DOHH2 (cell line): ENCODE measurements around the gene COL26A1.

Experiments
- EZH2phosphoT487 ChIP-seq: fragments of 200-600 bp; sonication (generic); IDR thresholded peaks from 2 replicates; pipeline ENCODE4 v1.6.1; 2017; ENCODE audit warnings: borderline replicate concordance, mild to moderate bottlenecking, antibody characterized with exemption, low read length, moderate library complexity, mixed read lengths
- TF ChIP-seq, protein P1 (sequence below): fragments of 200-600 bp; sonication (generic); IDR thresholded peaks from one replicate; pipeline ENCODE4 v1.5.1; 2014; ENCODE audit warnings: antibody characterized with exemption, mild to moderate bottlenecking, low read depth, low read length; ENCODE audit not compliant: poor library complexity, severe bottlenecking

DNA sequence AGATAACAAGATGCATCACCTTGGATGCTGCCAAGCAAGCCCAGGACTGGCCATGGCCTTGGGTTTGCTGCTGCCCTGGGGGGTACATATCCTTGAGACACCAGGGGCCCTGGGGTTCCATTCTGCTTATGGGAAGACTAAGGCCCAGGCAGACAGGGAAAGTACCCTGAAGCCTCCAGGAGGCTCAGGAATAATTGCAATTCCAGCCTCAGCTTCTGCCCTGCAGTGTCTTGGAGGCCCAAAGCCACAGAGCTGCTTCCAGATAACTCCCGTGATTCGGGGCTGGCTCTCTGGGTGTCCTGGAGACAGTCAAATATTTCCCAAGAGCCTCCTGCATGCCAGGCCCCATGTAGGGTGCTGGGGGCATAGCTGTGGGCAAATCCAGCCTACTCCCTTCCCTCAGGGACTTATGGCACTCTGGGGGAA is 243.8 kb downstream of the COL26A1 start:
- TF ChIP-seq, protein P1, sequence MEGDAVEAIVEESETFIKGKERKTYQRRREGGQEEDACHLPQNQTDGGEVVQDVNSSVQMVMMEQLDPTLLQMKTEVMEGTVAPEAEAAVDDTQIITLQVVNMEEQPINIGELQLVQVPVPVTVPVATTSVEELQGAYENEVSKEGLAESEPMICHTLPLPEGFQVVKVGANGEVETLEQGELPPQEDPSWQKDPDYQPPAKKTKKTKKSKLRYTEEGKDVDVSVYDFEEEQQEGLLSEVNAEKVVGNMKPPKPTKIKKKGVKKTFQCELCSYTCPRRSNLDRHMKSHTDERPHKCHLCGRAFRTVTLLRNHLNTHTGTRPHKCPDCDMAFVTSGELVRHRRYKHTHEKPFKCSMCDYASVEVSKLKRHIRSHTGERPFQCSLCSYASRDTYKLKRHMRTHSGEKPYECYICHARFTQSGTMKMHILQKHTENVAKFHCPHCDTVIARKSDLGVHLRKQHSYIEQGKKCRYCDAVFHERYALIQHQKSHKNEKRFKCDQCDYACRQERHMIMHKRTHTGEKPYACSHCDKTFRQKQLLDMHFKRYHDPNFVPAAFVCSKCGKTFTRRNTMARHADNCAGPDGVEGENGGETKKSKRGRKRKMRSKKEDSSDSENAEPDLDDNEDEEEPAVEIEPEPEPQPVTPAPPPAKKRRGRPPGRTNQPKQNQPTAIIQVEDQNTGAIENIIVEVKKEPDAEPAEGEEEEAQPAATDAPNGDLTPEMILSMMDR, result no peak
- no peak for TF ChIP-seq EZH2phosphoT487
